Karpas-422 (cell line): Measurements from ENCODE around the gene TNK2. TPM values are rescaled to one million over a fixed set of nuclear protein-coding genes. Genes with fewer than 3 reads are reported as not detected.

Experiments
- DNase-seq: peaks from one replicate; pipeline ENCODE4 v3.0.0-alpha.2; 2015
- H2AFZ ChIP-seq: fragments of 200-600 bp; sonication (generic); 2 replicates; pipeline ENCODE4 v1.6.1; 2014; ENCODE audit warnings: antibody characterized with exemption, low read length, mixed read lengths
- H3K27ac ChIP-seq: fragments of 200-600 bp; sonication (generic); 2 replicates; pipeline ENCODE4 v1.5.1; 2014; ENCODE audit warnings: mild to moderate bottlenecking, low read length, moderate library complexity
- H3K27me3 ChIP-seq: fragments of 200-600 bp; sonication (generic); 2 replicates; pipeline ENCODE4 v1.6.1; 2014; ENCODE audit warnings: low read length, mixed read lengths
- H3K36me3 ChIP-seq: fragments of 200-600 bp; sonication (generic); 2 replicates; pipeline ENCODE4 v1.6.1; 2014; ENCODE audit warnings: low read length, mixed read lengths; ENCODE audit not compliant: insufficient read depth
- H3K4me1 ChIP-seq: fragments of 200-600 bp; sonication (generic); 2 replicates; pipeline ENCODE4 v1.6.1; 2014; ENCODE audit warnings: mild to moderate bottlenecking, low read length, mixed read lengths
- H3K4me2 ChIP-seq: fragments of 200-600 bp; sonication (generic); 2 replicates; pipeline ENCODE4 v1.6.1; 2014; ENCODE audit warnings: low read length, low read depth, mild to moderate bottlenecking; ENCODE audit not compliant: poor library complexity, severe bottlenecking
- H3K4me3 ChIP-seq: fragments of 200-600 bp; sonication (generic); 2 replicates; pipeline ENCODE4 v1.5.1; 2014; ENCODE audit warnings: mild to moderate bottlenecking, antibody characterized with exemption, low read length, mixed read lengths
- H3K79me2 ChIP-seq: fragments of 200-600 bp; sonication (generic); 2 replicates; pipeline ENCODE4 v1.6.1; 2014; ENCODE audit warnings: mild to moderate bottlenecking, low read length, mixed read lengths
- H3K9ac ChIP-seq: fragments of 200-600 bp; sonication (generic); 2 replicates; pipeline ENCODE4 v1.6.0; 2014; ENCODE audit warnings: low read length
- H3K9me2 ChIP-seq: fragments of 200-600 bp; sonication (generic), shearing (Covaris generic); replicated peaks from 2 replicates; pipeline ENCODE4 v1.6.0; 2014; ENCODE audit warnings: mild to moderate bottlenecking, low read length, moderate library complexity; ENCODE audit not compliant: insufficient read depth
- H3K9me3 ChIP-seq: fragments of 300-700, 200-600 bp; sonication (generic); 2 replicates; pipeline ENCODE4 v1.6.1; 2014; ENCODE audit warnings: low read length, mixed read lengths
- H4K20me1 ChIP-seq: fragments of 200-600 bp; sonication (generic); 2 replicates; pipeline ENCODE4 v1.6.1; 2014; ENCODE audit warnings: mild to moderate bottlenecking, antibody characterized with exemption, low read length, low read depth; ENCODE audit not compliant: insufficient read depth
- total RNA-seq: library from RNA; depleted of rRNA; stranded (reverse); fragments of >200 nt; shearing (Covaris generic); gene quantifications from 2 replicates; pipeline ENCODE4 v1.2.3, GENCODE V29; 2014; ENCODE audit warnings: low replicate concordance

Gene TNK2
- total RNA-seq, 1 experiment from 2014 or later, result 25.5 TPM

- no peak for DNase-seq
- Histone ChIP-seq H3K9ac (no peak overlapping the region), H3K4me2 (no peak overlapping the region), H3K79me2 (peaks cover 10% of the 10 kb centered on the region; the same call in 1 of the 2 replicates), H3K36me3 (no peaks in the 10 kb centered on the region), H3K4me3 (no peak overlapping the region), H3K9me2 (no peaks in the 10 kb centered on the region), H3K27ac (no peak overlapping the region), H4K20me1 (0 out of 2 replicates have a peak, but pooled peaks cover 4% of the 10 kb centered on the region), H3K4me1 (no peaks in the 10 kb centered on the region), H3K27me3 (no peaks in the 10 kb centered on the region), H3K9me3 (no peaks in the 10 kb centered on the region), H2AFZ (no peak overlapping the region)
Measured at GRCh38 chr3:195887670-195888069, 20.7 kb downstream of the TNK2 start.

- H3K27me3 ChIP-seq, result no peaks in the 10 kb centered on the region
- H4K20me1 ChIP-seq, result 0 out of 2 replicates have a peak, but pooled peaks cover 4% of the 10 kb centered on the region
- H3K36me3 ChIP-seq, result no peaks in the 10 kb centered on the region
- no peak overlapping the region for H2AFZ ChIP-seq
- H3K4me3 ChIP-seq, result no peak overlapping the region
- H3K9me2 ChIP-seq, result no peaks in the 10 kb centered on the region
- no peak overlapping the region for H3K9ac ChIP-seq
- peaks cover 10% of the 10 kb centered on the region; the same call in 1 of the 2 replicates for H3K79me2 ChIP-seq
- H3K4me1 ChIP-seq, result no peaks in the 10 kb centered on the region
- no peaks in the 10 kb centered on the region for H3K9me3 ChIP-seq
- no peak for DNase-seq
- H3K27ac ChIP-seq, result no peak overlapping the region
- H3K4me2 ChIP-seq, result no peak overlapping the region
Measured at GRCh38 chr3:195886181-195887141, 21.9 kb downstream of the TNK2 start.

GRCh38 chr3:195885036-195885891 is 23.1 kb downstream of the TNK2 start:
- no peak for DNase-seq
- Histone ChIP-seq H4K20me1 (0 out of 2 replicates have a peak, but pooled peaks cover 4% of the 10 kb centered on the region), H3K27ac (no peak overlapping the region), H3K36me3 (no peaks in the 10 kb centered on the region), H3K4me1 (no peaks in the 10 kb centered on the region), H3K79me2 (peaks cover 10% of the 10 kb centered on the region; the same call in 1 of the 2 replicates), H3K4me2 (no peak overlapping the region), H3K4me3 (no peak overlapping the region), H2AFZ (no peak overlapping the region), H3K9me2 (no peaks in the 10 kb centered on the region), H3K27me3 (no peaks in the 10 kb centered on the region), H3K9ac (no peak overlapping the region), H3K9me3 (no peaks in the 10 kb centered on the region)

DNA sequence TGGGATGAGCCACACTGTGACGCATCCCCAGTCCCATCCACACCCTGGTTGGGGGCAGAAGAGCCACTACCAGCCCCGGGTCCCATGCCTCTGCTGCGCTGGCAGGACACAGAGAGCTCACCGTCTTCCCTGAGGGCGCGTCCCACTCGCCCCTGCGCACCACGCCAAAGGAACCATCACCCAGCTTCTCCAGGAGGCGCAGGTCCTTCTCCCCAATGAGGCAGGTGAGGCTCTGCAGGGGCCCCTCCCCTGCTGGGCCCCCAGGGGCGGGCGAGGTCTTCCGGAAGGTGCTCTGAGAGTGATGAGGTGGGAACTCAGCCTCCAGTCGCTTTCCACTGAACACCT is 23.7 kb downstream of the TNK2 start:
- peaks cover 6% of the 10 kb centered on the region; the same call in 1 of the 2 replicates for H3K79me2 ChIP-seq
- H3K4me1 ChIP-seq, result no peaks in the 10 kb centered on the region
- H4K20me1 ChIP-seq, result 0 out of 2 replicates have a peak, but pooled peaks cover 1% of the 10 kb centered on the region
- H3K4me3 ChIP-seq, result no peak overlapping the region
- H2AFZ ChIP-seq, result no peak overlapping the region
- H3K9me3 ChIP-seq, result no peaks in the 10 kb centered on the region
- no peak for DNase-seq
- H3K27me3 ChIP-seq, result no peaks in the 10 kb centered on the region
- H3K4me2 ChIP-seq, result no peak overlapping the region
- H3K9ac ChIP-seq, result no peak overlapping the region
- H3K9me2 ChIP-seq, result no peaks in the 10 kb centered on the region
- no peaks in the 10 kb centered on the region for H3K36me3 ChIP-seq
- H3K27ac ChIP-seq, result no peak overlapping the region

DNA sequence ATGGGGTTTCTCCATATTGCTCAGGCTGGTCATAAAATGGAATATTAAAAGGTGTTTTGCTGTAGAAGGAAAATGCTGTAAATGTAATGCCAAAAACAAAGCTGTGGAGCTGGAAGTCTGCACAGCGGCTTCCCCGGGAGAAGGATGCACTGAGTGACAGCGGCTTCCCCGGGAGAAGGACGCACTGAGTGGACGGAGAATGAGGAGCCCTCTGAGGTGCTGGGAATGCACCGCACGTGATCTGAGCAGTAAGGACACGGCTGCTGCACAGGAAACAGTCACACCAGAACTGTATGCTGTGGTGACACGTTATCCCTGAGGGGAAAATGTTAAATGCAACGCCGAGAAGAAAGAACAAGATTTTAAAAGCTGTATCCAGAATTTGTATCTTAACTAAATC is 24.6 kb downstream of the TNK2 start:
- DNase-seq, result no peak

GRCh38 chr3:195883160-195883559 is 25.2 kb downstream of the TNK2 start:
- no peak overlapping the region for H3K27ac ChIP-seq
- no peaks in the 10 kb centered on the region for H3K79me2 ChIP-seq
- no peaks in the 10 kb centered on the region for H3K9me2 ChIP-seq
- H3K4me1 ChIP-seq, result no peaks in the 10 kb centered on the region
- H3K4me3 ChIP-seq, result no peak overlapping the region
- no peaks in the 10 kb centered on the region for H3K9me3 ChIP-seq
- H3K4me2 ChIP-seq, result no peak overlapping the region
- H3K36me3 ChIP-seq, result no peaks in the 10 kb centered on the region
- H3K27me3 ChIP-seq, result no peaks in the 10 kb centered on the region
- H4K20me1 ChIP-seq, result no peaks in the 10 kb centered on the region
- DNase-seq, result no peak
- no peak overlapping the region for H2AFZ ChIP-seq
- no peak overlapping the region for H3K9ac ChIP-seq

More for the DNA sequence above, 24.6 kb downstream of the TNK2 start:
- H2AFZ ChIP-seq, result no peak overlapping the region
- H4K20me1 ChIP-seq, result no peaks in the 10 kb centered on the region
- no peaks in the 10 kb centered on the region for H3K9me3 ChIP-seq
- no peak overlapping the region for H3K4me3 ChIP-seq
- H3K9ac ChIP-seq, result no peak overlapping the region
- H3K4me1 ChIP-seq, result no peaks in the 10 kb centered on the region
- H3K4me2 ChIP-seq, result no peak overlapping the region
- no peaks in the 10 kb centered on the region for H3K9me2 ChIP-seq
- no peaks in the 10 kb centered on the region for H3K36me3 ChIP-seq
- H3K27ac ChIP-seq, result no peak overlapping the region
- 0 out of 2 replicates have a peak, but pooled peaks cover 2% of the 10 kb centered on the region for H3K79me2 ChIP-seq
- H3K27me3 ChIP-seq, result no peaks in the 10 kb centered on the region

DNA sequence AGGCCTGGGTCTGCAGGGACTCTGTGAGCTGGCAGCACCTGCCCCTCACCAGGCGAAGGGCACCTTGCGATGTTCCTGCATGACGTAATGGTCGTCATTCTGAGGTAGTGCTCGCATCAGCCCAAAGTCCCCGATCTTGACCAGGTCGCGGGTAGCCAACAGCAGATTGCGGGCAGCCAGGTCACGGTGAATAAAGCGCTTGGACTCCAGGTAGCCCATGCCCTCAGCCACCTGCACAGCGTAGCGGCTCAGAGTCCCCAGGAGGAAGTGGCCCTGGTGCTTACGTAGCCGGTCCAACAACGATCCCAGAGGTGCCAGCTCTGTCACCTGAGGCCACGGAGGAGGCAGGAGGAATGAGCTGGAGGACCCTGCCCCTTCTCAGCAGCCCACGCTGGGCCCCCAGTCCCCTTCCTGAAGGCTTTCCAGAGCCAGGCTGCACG is 26.3 kb downstream of the TNK2 start:
- no peak overlapping the region for H3K27ac ChIP-seq
- no peak overlapping the region for H3K9ac ChIP-seq
- no peaks in the 10 kb centered on the region; the same call in 1 of the 2 replicates for H4K20me1 ChIP-seq

More for the DNA sequence above, 26.3 kb downstream of the TNK2 start:
- no peak overlapping the region for H3K4me2 ChIP-seq
- no peak overlapping the region for H3K4me3 ChIP-seq
- H2AFZ ChIP-seq, result no peak overlapping the region
- no peaks in the 10 kb centered on the region for H3K9me2 ChIP-seq
- no peaks in the 10 kb centered on the region for H3K27me3 ChIP-seq
- DNase-seq, result no peak
- no peaks in the 10 kb centered on the region for H3K9me3 ChIP-seq
- H3K4me1 ChIP-seq, result no peaks in the 10 kb centered on the region
- no peaks in the 10 kb centered on the region for H3K79me2 ChIP-seq
- H3K36me3 ChIP-seq, result no peaks in the 10 kb centered on the region
